IMR-90 (cell line): ENCODE data around the gene KPNA1. TPM values are rescaled to one million over a fixed set of nuclear protein-coding genes. Genes with fewer than 3 reads are reported as not detected.

ENCODE experiments used
- microRNA-seq, 2 experiments: library from miRNA; stranded (forward) in 1 of 2; unstranded in 1 of 2; fragments of 10-50 nt in 1 of 2; fragments of <30 nt in 1 of 2; gene quantifications in 1 of 2; microRNA quantifications in 1 of 2; one replicate each; pipeline versions ENCODE3 to v1.1.0; 2013 to 2020; ENCODE audit not compliant: insufficient read depth in 1 of 2, insufficient read length in 1 of 2, unreplicated experiment in 1 of 2
- polyA plus RNA-seq, 3 experiments: library from polyadenylated mRNA; depleted of rRNA; stranded (reverse); fragments of >200 nt; gene quantifications; 2 replicates each; pipeline ENCODE4 v1.2.3, GENCODE V29; 2012; ENCODE audit warnings: low replicate concordance in 1 of 3
- small RNA-seq, 5 experiments: library from RNA; depleted of rRNA; stranded (forward); fragments of <200 nt; gene quantifications; one replicate each; pipeline ENCODE3, GENCODE V24; 2012
- total RNA-seq: library from RNA; depleted of rRNA; stranded (reverse); fragments of >200 nt; gene quantifications from 2 replicates; pipeline ENCODE4 v1.2.3, GENCODE V29; 2012; rRNA removed

The KPNA1 gene
- total and polyA plus RNA-seq, 2 of the 4 experiments (the other 2 are of a cell fraction): 30.6 to 112 TPM

Small RNA genes within 50 kb of the gene (microRNA-seq; reads per million reads assigned to microRNA genes)
- not detected for gene AC083798.1 (ENCODE audit: insufficient read depth, insufficient read length)
- not detected for gene AC096861.1 (ENCODE audit: insufficient read depth, insufficient read length)

Small RNA genes within 50 kb of the gene (small RNA-seq; reads per million reads assigned to genes)
- 0 reads per million in 5 experiments for gene AC083798.1
- gene AC096861.1: 0 to 0.93 (median 0) reads per million in 5 experiments

Other genes starting within 250 kb of the KPNA1 start
- gene CSTA, start 189.7 kb downstream of the KPNA1 start, total RNA-seq: not detected in 2 replicates
- gene CSTA, start 189.7 kb downstream of the KPNA1 start, polyA plus RNA-seq (2012; rRNA removed): 0.16 and 0.17 TPM in 2 replicates
- 10.0 and 65.8 TPM in 2 replicates for gene MIX23, start 131.7 kb downstream of the KPNA1 start, total RNA-seq
- gene MIX23, start 131.7 kb downstream of the KPNA1 start, polyA plus RNA-seq (2012; rRNA removed): 12.9 and 26.7 TPM in 2 replicates
- gene FAM162A, start 130.8 kb downstream of the KPNA1 start, total RNA-seq: 28.9 and 33.9 TPM in 2 replicates
- 66.5 and 66.8 TPM in 2 replicates for gene FAM162A, start 130.8 kb downstream of the KPNA1 start, polyA plus RNA-seq (2012; rRNA removed)
- 5.6 and 9.2 TPM in 2 replicates for gene WDR5B, start 98.9 kb downstream of the KPNA1 start, total RNA-seq
- 2.3 and 3.1 TPM in 2 replicates for gene WDR5B, start 98.9 kb downstream of the KPNA1 start, polyA plus RNA-seq (2012; rRNA removed)
- 7.7 and 8.6 TPM in 2 replicates for gene PARP9, start 49.4 kb upstream of the KPNA1 start, total RNA-seq
- 5.5 and 6.7 TPM in 2 replicates for gene PARP9, start 49.4 kb upstream of the KPNA1 start, polyA plus RNA-seq (2012; rRNA removed)
- 7.9 and 8.9 TPM in 2 replicates for gene DTX3L, start 49.4 kb upstream of the KPNA1 start, total RNA-seq
- gene DTX3L, start 49.4 kb upstream of the KPNA1 start, polyA plus RNA-seq (2012; rRNA removed): 3.0 and 4.1 TPM in 2 replicates
- not detected in 2 replicates for gene PARP15, start 62.7 kb upstream of the KPNA1 start, total RNA-seq
- 0.03 and 0.10 TPM in 2 replicates for gene PARP15, start 62.7 kb upstream of the KPNA1 start, polyA plus RNA-seq (2012; rRNA removed)
- 23.1 and 28.6 TPM in 2 replicates for gene PARP14, start 165.9 kb upstream of the KPNA1 start, total RNA-seq
- gene PARP14, start 165.9 kb upstream of the KPNA1 start, polyA plus RNA-seq (2012; rRNA removed): 6.9 and 9.3 TPM in 2 replicates